Measurements from ENCODE around the gene AHRR. TPM values are rescaled to one million over a fixed set of nuclear protein-coding genes. Genes with fewer than 3 reads are reported as not detected.

Gene AHRR
- polyA plus RNA-seq, 2 of the 4 experiments (the other 2 are of a cell fraction): 1.2 to 1.7 TPM

DNA sequence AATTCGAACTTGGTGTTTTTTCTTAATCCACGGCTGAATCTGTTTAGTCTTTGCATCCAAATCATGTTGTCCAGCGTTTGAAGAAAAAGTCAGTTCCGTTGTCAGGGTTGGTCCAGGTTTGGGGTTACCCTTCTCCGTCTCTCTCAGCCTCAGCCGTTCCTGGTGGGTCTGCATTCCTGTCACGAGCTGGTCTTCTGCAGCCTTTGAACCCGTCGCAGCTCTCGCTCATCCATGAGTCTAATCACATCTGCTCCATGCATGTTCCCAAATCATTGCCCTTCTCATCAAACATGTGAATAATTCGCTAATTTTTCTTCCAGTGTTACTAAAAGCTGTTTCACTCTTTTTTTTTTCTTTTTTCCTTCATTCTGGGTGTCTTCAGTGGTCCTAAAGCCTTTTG is 82.5 kb downstream of the AHRR start:
- 87% methylated on average over 11 of the region's 11 CpGs for WGBS (ENCODE audit: missing lambda C conversion rate)
- ChIA-PET CTCF (interaction anchor here (0.7 to 1.5 kb wide), 2 partner anchors 10 to 11 kb away, joined by 4 to 9 read pairs; no protein-coding TSS in a partner anchor), POLR2A (no interaction called here)

DNA sequence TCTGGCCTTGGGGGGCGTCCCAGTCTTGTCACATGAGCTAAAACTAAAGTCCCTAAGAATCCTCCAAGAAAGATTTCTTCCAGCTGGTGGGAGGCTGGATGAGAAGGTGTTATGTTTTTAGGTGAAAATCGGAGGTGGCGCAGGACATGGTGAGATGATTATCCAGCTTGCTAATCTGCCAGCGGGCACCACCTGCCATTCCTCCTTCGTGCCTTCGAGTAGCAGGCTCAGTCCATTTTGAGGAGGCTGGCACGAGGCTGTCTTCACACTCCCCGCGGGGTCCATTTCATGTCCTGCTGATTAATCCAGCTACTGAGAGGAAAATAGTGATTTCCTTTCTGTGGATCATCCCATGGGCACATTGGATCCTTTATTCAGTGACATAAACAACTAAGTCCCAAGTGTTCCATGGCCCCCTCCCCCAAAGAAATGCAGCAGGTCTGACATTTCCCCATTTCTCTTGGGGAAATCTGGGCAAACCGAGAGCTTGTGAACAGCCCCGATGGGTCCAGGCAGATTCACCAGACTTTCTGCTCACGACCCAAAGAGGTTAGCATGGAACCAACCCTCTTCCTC is 83.2 kb downstream of the AHRR start:
- no peak overlapping the region for H3K4me2 ChIP-seq
- ChIA-PET POLR2A (no interaction called here), CTCF (interaction anchor here (0.8 to 1.5 kb wide), 2 partner anchors 9 to 86 kb away, joined by 3 to 9 read pairs; no protein-coding TSS in a partner anchor)
- H3K27ac ChIP-seq: no peak overlapping the region
- no peak for DNase-seq (ENCODE audit: low read depth in 1 of 2, low spot score in 1 of 2)
- no peak overlapping the region for H3K4me3 ChIP-seq
- no peak for ATAC-seq
- WGBS (ENCODE audit: missing lambda C conversion rate): 81% methylated on average over 12 of the region's 12 CpGs
- no peak for FAIRE-seq
- TF ChIP-seq MAFK (IDR thresholded peaks at IDR 0.05; ENCODE audit: partially characterized antibody) (no peak), ZSCAN20 (CRISPR knock-in tag; IDR thresholded peaks at IDR 0.05) (no peak), RFX5 (IDR thresholded peaks at IDR 0.05) (no peak), FOXS1 (CRISPR knock-in tag; IDR thresholded peaks at IDR 0.05) (no peak), HDAC2 (IDR thresholded peaks at IDR 0.05) (no peak), ZC3H11A (IDR thresholded peaks at IDR 0.05) (no peak), EHMT2 (IDR thresholded peaks at IDR 0.05; ENCODE audit: low read depth) (no peak), KDM5A (IDR thresholded peaks at IDR 0.05) (no peak), BHLHE40 (IDR thresholded peaks at IDR 0.05; ENCODE audit: low read depth, low read length) (no peak), TP53 (CRISPR knock-in tag; IDR thresholded peaks at IDR 0.05) (no peak)
- peaks cover 3% of the 10 kb centered on the region; the same call in 1 of the 3 replicates for H3K4me1 ChIP-seq
- no peaks in the 10 kb centered on the region for H3K9me3 ChIP-seq

More for the DNA sequence above, 82.5 kb downstream of the AHRR start:
- FAIRE-seq (no peak), ATAC-seq (no peak), DNase-seq (ENCODE audit: low read depth in 1 of 2, low spot score in 1 of 2) (no peak)
- Histone ChIP-seq H3K9me3 (no peaks in the 10 kb centered on the region), H3K4me3 (no peak overlapping the region), H3K27ac (no peak overlapping the region), H3K4me1 (peaks cover 3% of the 10 kb centered on the region; the same call in 1 of the 3 replicates), H3K4me2 (no peak overlapping the region)
- no peak for TF ChIP-seq RAD21 (conservative IDR thresholded peaks at IDR 0.05 in 1 of 2, IDR thresholded peaks at IDR 0.05 in 1 of 2)
- TF ChIP-seq, protein P1, sequence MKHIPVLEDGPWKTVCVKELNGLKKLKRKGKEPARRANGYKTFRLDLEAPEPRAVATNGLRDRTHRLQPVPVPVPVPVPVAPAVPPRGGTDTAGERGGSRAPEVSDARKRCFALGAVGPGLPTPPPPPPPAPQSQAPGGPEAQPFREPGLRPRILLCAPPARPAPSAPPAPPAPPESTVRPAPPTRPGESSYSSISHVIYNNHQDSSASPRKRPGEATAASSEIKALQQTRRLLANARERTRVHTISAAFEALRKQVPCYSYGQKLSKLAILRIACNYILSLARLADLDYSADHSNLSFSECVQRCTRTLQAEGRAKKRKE (CRISPR knock-in tag; IDR thresholded peaks at IDR 0.05; ENCODE audit: low read depth): no peak
- TF ChIP-seq CBX2 (IDR thresholded peaks at IDR 0.05; ENCODE audit: borderline replicate concordance, low read depth): no peak
- no peak for TF ChIP-seq RARB (CRISPR knock-in tag; IDR thresholded peaks at IDR 0.05)
- TF ChIP-seq CBX8 (IDR thresholded peaks at IDR 0.05): no peak
- TF ChIP-seq MAZ (IDR thresholded peaks at IDR 0.05; ENCODE audit: borderline replicate concordance, low read depth, low read length): no peak
- no peak for TF ChIP-seq POLR2A (IDR thresholded peaks at IDR 0.05; ENCODE audit: low read length)
- TF ChIP-seq MYC (IDR thresholded peaks at IDR 0.05; ENCODE audit: borderline replicate concordance, low read length): no peak
- no peak for TF ChIP-seq KDM5A (IDR thresholded peaks at IDR 0.05)
- TF ChIP-seq HOXB5 (CRISPR knock-in tag; IDR thresholded peaks at IDR 0.05): no peak
- no peak for TF ChIP-seq CHD4 (IDR thresholded peaks at IDR 0.05; ENCODE audit: borderline replicate concordance)
- TF ChIP-seq GATA3 (IDR thresholded peaks at IDR 0.05; ENCODE audit: borderline replicate concordance): no peak
- TF ChIP-seq EHF (CRISPR knock-in tag; IDR thresholded peaks at IDR 0.05): no peak
- TF ChIP-seq RNF2 (IDR thresholded peaks at IDR 0.05; ENCODE audit: borderline replicate concordance, low read depth): no peak

DNA sequence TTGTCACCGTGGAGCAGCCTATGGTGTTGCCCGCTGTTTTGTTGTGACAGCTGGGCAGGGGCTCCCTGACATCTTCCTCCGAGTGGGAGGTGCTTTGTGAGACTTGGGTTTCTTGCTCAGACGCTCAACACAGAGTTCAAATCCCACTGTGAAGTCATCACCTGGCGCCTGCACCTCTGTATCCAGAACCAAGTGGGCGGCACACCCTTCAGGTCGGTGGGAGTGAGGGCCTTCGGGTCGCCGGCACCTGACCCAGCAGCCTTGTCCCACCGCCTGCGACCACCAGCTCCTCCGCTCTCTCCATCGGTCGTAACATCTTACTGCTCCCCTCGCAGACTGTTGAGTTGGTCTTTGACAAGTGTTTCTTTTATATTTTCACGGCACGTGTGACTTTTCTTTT is 83.9 kb downstream of the AHRR start:
- Histone ChIP-seq H3K4me2 (no peak overlapping the region), H3K9me3 (no peaks in the 10 kb centered on the region), H3K27ac (no peak overlapping the region), H3K4me1 (no peaks in the 10 kb centered on the region; the same call in 2 of the 3 replicates), H3K4me3 (no peak overlapping the region)
- TF ChIP-seq RAD21 (conservative IDR thresholded peaks at IDR 0.05 in 1 of 2, IDR thresholded peaks at IDR 0.05 in 1 of 2) (no peak), MAZ (IDR thresholded peaks at IDR 0.05; ENCODE audit: borderline replicate concordance, low read depth, low read length) (no peak), EP300 (IDR thresholded peaks at IDR 0.05) (no peak), ZC3H11A (IDR thresholded peaks at IDR 0.05) (no peak)
- TF ChIP-seq, protein P2, sequence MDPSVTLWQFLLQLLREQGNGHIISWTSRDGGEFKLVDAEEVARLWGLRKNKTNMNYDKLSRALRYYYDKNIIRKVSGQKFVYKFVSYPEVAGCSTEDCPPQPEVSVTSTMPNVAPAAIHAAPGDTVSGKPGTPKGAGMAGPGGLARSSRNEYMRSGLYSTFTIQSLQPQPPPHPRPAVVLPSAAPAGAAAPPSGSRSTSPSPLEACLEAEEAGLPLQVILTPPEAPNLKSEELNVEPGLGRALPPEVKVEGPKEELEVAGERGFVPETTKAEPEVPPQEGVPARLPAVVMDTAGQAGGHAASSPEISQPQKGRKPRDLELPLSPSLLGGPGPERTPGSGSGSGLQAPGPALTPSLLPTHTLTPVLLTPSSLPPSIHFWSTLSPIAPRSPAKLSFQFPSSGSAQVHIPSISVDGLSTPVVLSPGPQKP (IDR thresholded peaks at IDR 0.05; ENCODE audit: low read depth, low read length): no peak
- TF ChIP-seq, protein P3, sequence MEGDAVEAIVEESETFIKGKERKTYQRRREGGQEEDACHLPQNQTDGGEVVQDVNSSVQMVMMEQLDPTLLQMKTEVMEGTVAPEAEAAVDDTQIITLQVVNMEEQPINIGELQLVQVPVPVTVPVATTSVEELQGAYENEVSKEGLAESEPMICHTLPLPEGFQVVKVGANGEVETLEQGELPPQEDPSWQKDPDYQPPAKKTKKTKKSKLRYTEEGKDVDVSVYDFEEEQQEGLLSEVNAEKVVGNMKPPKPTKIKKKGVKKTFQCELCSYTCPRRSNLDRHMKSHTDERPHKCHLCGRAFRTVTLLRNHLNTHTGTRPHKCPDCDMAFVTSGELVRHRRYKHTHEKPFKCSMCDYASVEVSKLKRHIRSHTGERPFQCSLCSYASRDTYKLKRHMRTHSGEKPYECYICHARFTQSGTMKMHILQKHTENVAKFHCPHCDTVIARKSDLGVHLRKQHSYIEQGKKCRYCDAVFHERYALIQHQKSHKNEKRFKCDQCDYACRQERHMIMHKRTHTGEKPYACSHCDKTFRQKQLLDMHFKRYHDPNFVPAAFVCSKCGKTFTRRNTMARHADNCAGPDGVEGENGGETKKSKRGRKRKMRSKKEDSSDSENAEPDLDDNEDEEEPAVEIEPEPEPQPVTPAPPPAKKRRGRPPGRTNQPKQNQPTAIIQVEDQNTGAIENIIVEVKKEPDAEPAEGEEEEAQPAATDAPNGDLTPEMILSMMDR (IDR thresholded peaks at IDR 0.05): no peak
- no peak for FAIRE-seq
- no peak for DNase-seq (ENCODE audit: low read depth in 1 of 2, low spot score in 1 of 2)
- ATAC-seq: no peak
- POLR2A ChIA-PET: no interaction called here
- 92% methylated on average over 18 of the region's 18 CpGs for WGBS (ENCODE audit: missing lambda C conversion rate)
- CTCF ChIA-PET: interaction anchor here (1.0 to 2.0 kb wide), 5 partner anchors 8 to 88 kb away, joined by 3 to 9 read pairs (median 3); no protein-coding TSS in a partner anchor
